ENCODE data around the gene C1QTNF1. TPM values are rescaled to one million over a fixed set of nuclear protein-coding genes. Genes with fewer than 3 reads are reported as not detected.

Gene C1QTNF1, protein sequence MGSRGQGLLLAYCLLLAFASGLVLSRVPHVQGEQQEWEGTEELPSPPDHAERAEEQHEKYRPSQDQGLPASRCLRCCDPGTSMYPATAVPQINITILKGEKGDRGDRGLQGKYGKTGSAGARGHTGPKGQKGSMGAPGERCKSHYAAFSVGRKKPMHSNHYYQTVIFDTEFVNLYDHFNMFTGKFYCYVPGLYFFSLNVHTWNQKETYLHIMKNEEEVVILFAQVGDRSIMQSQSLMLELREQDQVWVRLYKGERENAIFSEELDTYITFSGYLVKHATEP
- total RNA-seq (2022; extraction: Qiagen RNA extraction; ENCODE audit: low read depth): 35.4 to 45.3 TPM (median 37.4 TPM) in 5 replicates

DNA sequence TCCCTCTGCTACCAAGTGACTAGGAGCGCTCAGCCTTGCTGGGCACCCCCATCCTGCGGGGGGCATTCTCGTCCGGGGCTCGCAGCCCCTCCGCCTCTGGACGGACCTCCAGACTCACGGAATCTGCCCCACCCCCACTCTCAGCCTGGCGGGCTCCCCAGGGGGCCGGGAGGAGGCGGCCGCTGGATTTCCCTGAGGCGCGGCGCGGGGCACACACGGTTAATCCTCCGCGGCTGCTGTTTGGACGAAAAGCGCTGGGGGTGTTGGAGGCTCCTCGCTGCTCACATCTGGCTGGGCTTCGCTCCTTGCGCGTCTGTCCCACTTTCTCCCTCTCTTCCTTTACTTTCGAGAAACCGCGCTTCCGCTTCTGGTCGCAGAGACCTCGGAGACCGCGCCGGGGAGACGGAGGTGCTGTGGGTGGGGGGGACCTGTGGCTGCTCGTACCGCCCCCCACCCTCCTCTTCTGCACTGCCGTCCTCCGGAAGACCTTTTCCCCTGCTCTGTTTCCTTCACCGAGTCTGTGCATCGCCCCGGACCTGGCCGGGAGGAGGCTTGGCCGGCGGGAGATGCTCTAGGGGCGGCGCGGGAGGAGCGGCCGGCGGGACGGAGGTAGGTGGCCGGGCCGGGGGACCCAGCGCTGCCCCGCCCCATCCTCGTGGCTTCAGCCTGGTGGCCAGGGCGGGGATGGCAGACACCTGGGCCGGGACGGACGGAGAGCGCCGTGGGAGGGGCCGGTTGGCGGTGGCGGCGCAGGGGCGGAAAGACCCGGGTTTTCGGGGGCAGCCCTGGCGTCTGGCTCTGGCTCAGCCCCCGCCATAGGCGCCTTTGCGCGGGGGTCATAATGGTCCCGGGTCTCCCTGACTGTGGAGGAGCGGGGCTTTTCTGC lies at the start of gene C1QTNF1:
C1QTNF1 (plus strand) TSS at position 284 of the 886 bp plus-strand sequence. CDS start 19,800 bp downstream, outside the sequence.

DNA sequence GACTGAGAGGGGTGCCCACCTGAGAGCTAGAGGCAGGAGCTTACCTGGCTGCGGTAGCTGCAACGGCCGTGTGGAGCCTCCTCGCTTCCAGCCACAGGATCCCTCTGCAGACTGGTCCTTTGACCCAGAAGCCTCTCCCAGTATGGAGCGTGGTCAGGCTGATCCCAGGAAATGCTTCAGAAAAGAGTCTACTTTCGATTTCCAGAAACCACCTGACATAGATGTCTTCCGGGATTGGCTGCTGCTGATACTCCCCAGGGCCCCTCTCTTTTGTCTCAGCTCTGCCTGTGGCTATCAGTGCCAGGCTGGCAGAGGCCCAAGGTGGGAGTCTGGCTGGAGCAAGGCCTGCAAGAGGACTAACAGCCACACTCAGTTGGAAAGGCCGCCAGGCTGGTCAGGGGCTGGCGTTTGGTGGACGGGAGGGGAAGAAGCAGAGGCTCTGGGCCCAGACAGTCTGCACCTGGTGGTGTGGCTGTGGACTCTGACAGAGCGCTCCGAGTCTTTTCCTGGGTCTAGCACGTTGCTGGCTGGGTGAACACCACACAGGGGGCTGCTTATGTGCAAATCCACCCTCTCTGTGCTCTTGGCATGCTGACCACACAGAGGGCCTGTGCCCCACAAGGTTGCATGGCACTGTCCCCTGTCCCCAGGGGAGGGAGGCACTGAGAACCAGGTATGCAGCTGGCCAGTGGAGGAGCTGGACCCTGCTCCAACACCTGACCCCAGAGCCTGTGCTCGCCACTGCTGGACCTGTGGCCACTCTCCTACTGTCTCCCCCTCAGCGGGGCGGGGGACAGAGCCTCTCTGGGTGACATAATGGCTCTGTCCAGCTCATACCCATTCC lies 44.0 kb upstream of the C1QTNF1 start, which contains the start of gene LGALS3BP:
LGALS3BP (minus strand) TSS at position 144 of the 844 bp plus-strand sequence. CDS start 2,732 bp downstream, outside the sequence.

DNA sequence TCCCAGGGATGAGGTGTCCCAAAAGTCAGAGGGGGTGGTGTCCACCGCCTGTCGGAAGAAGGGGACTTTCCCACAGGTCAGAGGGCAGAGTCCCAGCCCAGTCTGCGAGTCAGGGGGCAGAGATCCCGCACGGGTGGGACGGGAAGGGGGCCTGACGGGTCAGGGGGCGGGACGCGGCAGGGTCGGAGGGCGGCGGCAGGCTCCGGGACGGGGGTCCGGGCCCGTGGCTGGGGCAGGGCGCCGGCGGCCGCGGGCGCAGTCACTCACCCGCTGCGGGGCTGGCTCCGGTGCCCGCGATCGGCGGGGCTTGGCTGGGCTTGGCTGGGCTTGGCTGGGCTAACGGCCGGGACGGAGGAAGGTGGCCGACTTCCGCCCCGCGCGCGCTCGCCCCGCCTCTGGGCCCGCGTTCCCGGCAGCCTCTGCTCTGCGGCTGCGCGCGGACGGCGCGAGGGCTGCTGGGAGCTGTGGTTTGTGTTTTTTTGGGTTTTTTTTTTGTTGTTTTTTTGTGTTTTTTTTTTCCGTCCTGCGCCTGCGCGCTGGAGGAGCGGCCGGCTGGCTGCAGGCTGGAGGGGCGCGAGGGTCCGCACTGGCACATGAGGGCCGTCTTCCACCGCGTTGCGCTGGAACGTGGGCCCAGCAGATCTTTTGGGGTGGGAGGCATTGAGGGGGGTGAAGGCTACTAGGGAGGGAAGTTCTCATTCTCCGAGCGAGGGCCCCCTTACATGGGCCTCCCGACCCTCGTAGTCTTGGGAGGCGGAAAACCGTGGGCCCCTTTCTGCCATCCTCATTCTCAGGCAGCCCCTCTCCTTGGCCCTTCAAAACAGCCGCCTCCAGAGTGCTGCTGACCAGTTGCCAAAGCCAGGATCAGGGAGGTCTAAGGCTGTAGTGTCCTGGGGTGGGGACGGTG lies 14.3 kb upstream of the C1QTNF1 start, which contains the start of gene CANT1:
CANT1 (minus strand) TSS at position 368 of the 907 bp plus-strand sequence. CDS start 12,142 bp downstream, outside the sequence.

DNA sequence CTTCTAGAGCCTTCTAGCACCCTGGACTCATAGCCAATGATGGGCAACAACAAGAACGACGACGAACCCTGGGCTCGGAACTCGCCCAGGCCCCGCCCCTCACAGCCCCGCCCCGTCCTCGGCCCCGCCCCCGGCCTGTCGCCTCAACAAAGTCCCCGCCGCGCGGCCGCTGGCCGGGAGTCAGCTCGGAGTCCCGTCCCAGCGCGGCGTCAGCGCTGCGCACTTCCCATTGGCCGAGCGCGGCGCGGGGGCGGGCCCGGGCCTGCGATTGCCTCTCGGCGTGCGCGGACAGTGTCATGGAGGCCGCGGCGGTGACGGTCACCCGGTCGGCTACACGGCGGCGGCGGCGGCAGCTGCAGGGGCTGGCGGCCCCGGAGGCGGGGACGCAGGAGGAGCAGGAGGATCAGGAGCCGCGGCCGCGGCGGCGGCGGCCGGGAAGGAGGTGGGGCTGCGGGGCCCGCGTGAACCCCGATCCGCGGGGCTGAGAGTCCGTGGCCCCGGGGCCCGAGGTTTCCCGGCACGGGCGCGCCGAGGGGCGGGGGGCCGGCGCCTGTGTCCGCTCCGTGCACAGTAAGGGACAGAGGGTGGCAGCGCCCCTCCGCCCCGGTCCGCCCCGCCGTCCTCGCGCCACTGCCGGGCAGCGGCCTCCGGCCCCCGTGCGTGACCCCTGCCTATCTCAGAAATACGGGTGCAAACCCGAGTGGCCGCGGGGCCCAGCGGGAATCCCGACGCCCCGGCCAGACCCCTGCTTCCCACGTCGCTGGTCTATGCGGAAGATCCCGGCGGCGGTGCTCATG lies 50.9 kb downstream of the C1QTNF1 start, which contains the start of gene ENGASE:
ENGASE (plus strand) TSS at position 176 of the 797 bp plus-strand sequence; CDS start at position 297, 121 bp downstream.

Other genes with a start within 250 kb of the C1QTNF1 start
- 40.8 to 46.5 TPM (median 43.4 TPM) in 5 replicates for gene CYTH1, start 241.9 kb upstream of the C1QTNF1 start, total RNA-seq (2022; extraction: Qiagen RNA extraction; ENCODE audit: low read depth)
- gene USP36, start 183.4 kb upstream of the C1QTNF1 start, total RNA-seq (2022; extraction: Qiagen RNA extraction; ENCODE audit: low read depth): 54.2 to 64.1 TPM (median 59.5 TPM) in 5 replicates
- 0.38 to 0.56 TPM (median 0.48 TPM) in 5 replicates for gene CEP295NL, start 121.0 kb upstream of the C1QTNF1 start, total RNA-seq (2022; extraction: Qiagen RNA extraction; ENCODE audit: low read depth)
- 179 to 232 TPM (median 198 TPM) in 5 replicates for gene TIMP2, start 98.8 kb upstream of the C1QTNF1 start, total RNA-seq (2022; extraction: Qiagen RNA extraction; ENCODE audit: low read depth)
- gene LGALS3BP, start 44.2 kb upstream of the C1QTNF1 start, total RNA-seq (2022; extraction: Qiagen RNA extraction; ENCODE audit: low read depth): 72.5 to 90.1 TPM (median 82.0 TPM) in 5 replicates
- gene CANT1, start 14.4 kb upstream of the C1QTNF1 start, total RNA-seq (2022; extraction: Qiagen RNA extraction; ENCODE audit: low read depth): 81.2 to 92.2 TPM (median 88.3 TPM) in 5 replicates
- 16.9 to 26.5 TPM (median 18.9 TPM) in 5 replicates for gene ENGASE, start 50.7 kb downstream of the C1QTNF1 start, total RNA-seq (2022; extraction: Qiagen RNA extraction; ENCODE audit: low read depth)